GM15510 (cell line): ENCODE results near the gene FUT8.

Source experiments
- POLR2A ChIP-seq: IDR thresholded peaks from 3 replicates; pipeline ENCODE4 v1.6.1; 2011; ENCODE audit warnings: borderline replicate concordance; ENCODE audit not compliant: insufficient read length; ENCODE audit errors: extremely low read depth

The FUT8 gene

DNA sequence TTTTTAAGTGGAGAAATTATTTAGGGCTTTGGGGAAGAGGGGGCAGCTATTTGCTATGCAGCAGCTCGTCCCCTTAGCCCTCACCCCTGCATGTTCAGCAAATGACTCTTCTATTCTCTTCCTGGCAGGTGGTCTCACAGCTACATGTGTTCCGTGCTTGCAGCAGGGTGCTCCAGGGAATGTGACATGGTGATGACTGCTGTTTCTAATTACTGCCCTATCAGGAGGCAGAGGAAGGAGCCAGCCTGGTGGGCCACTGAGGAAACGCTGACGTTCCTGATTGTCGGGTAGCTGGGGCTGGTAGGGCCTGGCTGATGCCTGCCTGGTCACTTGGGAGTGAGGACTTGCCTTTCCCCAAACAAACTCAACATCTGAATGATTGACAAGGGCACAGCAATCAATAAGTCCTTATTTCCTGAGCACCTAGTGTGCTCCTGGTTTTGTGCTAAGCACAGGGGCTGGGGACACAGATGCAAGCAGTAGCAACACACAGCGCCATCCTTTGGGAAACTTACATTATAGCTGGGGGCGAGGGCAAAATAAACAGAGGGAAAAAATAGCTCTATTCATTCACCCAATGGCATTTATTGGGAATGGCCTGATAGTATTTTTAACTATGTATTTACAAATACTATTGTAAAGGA, 377.8 kb downstream of the FUT8 start:
- TF ChIP-seq POLR2A: no peak

- no peak for TF ChIP-seq POLR2A
These were observed 378.9 kb downstream of the FUT8 start for GRCh38 chr14:65791191-65791981.

DNA sequence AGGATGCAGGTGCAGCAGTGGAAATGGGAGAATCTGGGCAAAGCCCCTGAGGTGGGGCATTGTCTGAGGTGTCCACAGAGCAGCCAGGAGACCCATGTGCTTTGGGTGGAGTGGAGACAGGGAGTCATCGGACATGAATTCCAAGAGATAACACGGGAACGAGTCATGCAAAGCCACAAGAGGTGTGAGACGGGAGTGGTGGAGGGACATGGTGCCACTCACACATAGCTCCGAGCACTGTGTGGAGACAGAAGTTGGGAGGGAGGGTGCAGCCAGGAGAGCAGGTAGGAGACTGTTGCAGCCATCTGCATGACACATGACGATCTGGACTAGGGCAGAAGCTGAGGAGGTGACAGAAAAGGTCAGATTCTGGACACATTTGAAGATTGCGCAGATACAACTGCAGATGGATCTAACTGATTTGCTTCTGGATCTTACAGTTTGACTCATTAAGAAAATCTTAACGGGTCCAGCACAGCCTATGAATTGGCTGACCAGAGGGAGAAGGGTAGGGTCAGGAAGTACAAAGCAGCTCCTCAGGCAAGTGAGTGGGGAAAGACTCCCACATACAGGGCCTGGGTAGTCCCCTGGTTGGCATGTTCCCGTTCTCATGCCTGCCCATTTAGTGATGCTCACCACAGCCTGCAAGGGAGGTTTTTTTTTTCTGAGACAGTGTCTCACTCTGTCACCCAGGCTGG, 379.8 kb downstream of the FUT8 start:
- no peak for TF ChIP-seq POLR2A
